Spleen (tissue), 7 donors: ENCODE data around the gene CYBA.

Experiments
- POLR2A ChIP-seq, 3 donors: fragments of 450-650 bp; IDR thresholded peaks; one replicate each; pipeline ENCODE4 v1.5.1; 2017; ENCODE audit warnings: antibody characterized with exemption in 3 of 3, mild to moderate bottlenecking in 1 of 3
- TF ChIP-seq, protein P1 (sequence below), 11 experiments: fragments of 200-600 bp in 7 of 11; fragments of 450-650 bp in 4 of 11; sonication (generic) in 4 of 11; IDR thresholded peaks in 8 of 11; conservative IDR thresholded peaks in 3 of 11; 1 replicate in 7 of 11; 2 replicates in 4 of 11; pipeline versions ENCODE4 v1.4.0 to v1.8.0; 2016 to 2021; ENCODE audit warnings: antibody characterized with exemption in 11 of 11, inconsistent platforms in 4 of 11, mild to moderate bottlenecking in 1 of 11
- donor health status: DM: no; HTN: no; CAD: no; lungs with moderate emphysema.
- donor health status: DM: no; HTN: no; CAD: no.
- donor health status: DM: no; HTN: no; CAD: no.

DNA sequence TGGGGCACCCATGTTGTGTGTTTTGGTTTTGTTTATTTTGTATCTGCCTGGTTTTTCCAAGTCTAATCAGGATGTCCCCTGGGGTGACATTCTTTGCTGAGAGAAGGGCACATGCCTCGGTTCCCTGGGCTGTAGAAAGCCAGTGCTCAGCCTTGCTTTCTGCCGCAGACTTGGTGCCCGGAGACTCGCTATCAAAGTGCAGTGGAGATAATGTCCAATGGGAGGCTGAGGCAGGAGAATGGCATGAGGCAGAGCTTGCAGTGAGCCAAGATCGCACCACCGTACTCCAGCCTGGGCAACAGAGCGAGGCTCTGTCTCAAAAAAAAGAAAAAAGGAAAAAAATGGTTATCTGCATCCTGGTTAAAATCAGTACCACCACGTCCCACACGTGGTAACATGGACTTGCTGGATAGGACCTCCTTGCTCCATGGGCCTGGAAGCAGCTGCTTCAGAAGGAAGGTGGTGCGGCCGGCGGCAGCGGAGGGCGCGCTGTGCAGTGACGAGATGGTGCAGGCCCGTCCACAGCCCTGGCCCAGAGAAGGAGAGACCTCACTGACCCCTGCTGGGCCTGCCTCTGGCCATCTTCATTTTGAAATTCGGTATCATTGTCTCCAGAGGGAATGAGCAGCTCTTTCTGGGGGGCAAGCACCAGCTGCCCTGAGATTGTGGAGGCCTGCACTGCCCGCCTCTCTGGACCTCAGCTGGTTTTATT is 31.7 kb downstream of the CYBA start:
- TF ChIP-seq, protein P1, sequence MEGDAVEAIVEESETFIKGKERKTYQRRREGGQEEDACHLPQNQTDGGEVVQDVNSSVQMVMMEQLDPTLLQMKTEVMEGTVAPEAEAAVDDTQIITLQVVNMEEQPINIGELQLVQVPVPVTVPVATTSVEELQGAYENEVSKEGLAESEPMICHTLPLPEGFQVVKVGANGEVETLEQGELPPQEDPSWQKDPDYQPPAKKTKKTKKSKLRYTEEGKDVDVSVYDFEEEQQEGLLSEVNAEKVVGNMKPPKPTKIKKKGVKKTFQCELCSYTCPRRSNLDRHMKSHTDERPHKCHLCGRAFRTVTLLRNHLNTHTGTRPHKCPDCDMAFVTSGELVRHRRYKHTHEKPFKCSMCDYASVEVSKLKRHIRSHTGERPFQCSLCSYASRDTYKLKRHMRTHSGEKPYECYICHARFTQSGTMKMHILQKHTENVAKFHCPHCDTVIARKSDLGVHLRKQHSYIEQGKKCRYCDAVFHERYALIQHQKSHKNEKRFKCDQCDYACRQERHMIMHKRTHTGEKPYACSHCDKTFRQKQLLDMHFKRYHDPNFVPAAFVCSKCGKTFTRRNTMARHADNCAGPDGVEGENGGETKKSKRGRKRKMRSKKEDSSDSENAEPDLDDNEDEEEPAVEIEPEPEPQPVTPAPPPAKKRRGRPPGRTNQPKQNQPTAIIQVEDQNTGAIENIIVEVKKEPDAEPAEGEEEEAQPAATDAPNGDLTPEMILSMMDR (IDR thresholded peaks at IDR 0.05 in 8 of 11, conservative IDR thresholded peaks at IDR 0.05 in 3 of 11) = no peak
- TF ChIP-seq POLR2A (IDR thresholded peaks at IDR 0.05) = no peak
